AG20443 (cell line): ENCODE measurements around the gene HPX.
"Not testable (repeated sequence)": the region's sequence is repeated elsewhere in the genome, so short reads cannot be mapped to it uniquely, and the experiment has no call there.

Experiments
- DNase-seq: peaks from one replicate; pipeline ENCODE4 v3.0.0; 2012; ENCODE audit warnings: low spot score, mixed read lengths

The HPX gene

GRCh38 chr11:6415797-6416196, 25.0 kb downstream of the HPX start:
- DNase-seq: no peak

- DNase-seq: no peak
Observed at GRCh38 chr11:6414874-6415328, 25.9 kb downstream of the HPX start.

GRCh38 chr11:6413791-6414201, 27.0 kb downstream of the HPX start:
- peak; percentile 41 for DNase-seq

DNA sequence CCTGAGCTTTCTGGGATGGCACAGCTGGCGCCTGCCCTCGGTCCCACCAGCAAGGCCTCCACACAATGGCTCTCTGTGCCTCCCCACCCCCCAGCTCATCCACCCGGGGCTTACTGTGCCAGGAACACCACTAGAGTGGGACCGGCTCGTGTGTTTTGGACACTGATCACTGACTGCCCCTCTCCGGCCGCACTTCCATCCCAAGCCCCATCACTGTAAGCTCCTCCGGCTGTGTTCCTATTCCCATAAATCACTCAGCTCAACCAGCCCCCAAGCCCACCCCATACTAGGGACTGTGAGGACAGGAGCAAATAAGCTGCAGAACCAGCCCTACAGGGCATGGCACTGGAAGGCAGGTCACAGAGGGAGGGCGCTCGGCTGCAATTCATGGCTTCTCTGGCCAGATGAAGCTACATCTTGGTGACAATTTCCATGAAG, 29.2 kb downstream of the HPX start:
- no peak for DNase-seq

- no peak for DNase-seq
Observed at GRCh38 chr11:6410695-6411430, 29.9 kb downstream of the HPX start.

DNA sequence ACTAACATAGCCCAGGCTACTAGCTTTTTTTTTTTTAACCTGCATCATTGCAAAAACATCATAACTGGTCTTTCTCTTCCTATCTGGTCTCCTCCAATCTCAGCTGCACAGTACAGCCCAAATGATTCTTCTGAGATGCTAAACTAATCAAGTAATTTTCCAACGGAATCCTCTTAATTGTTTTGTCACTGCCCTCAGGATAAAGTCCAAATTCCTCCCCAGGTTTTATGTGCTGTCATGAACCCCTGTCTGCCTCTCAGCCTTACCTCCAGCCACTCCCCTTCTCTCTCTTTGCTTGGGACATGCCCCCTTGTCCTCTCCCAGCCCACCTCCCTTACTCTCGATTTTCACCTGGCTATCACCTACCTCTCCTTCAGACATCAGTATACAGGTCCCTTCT, 34.4 kb downstream of the HPX start:
- DNase-seq: no peak

GRCh38 chr11:6405846-6406245, 34.9 kb downstream of the HPX start:
- DNase-seq: no peak

- DNase-seq: no peak
Observed at GRCh38 chr11:6405052-6405667, 35.6 kb downstream of the HPX start.

- DNase-seq: peak; percentile 50
Observed at GRCh38 chr11:6404342-6405051, 36.3 kb downstream of the HPX start.

DNA sequence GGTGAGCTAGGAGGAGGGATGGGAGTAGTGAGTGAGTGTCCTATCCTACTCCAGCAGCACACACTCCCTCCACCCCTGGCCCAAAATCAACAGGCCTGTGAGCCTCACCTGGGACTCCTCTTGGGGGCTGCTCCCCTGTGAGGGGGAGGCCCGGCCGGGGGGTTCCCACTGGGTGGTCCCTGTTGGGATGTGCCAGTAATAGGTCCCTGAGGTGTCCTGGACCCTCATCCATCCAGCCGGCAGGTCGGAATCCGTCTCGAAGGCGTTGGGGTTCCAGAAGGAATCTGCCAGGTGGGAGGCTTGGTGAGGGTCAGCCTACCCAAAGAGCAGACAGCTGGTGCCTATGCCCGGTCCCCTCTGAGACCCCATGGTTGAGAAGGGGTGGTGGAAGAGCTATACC, 37.2 kb downstream of the HPX start:
- DNase-seq: no peak

GRCh38 chr11:6402561-6402981, 38.2 kb downstream of the HPX start:
- no peak for DNase-seq

DNA sequence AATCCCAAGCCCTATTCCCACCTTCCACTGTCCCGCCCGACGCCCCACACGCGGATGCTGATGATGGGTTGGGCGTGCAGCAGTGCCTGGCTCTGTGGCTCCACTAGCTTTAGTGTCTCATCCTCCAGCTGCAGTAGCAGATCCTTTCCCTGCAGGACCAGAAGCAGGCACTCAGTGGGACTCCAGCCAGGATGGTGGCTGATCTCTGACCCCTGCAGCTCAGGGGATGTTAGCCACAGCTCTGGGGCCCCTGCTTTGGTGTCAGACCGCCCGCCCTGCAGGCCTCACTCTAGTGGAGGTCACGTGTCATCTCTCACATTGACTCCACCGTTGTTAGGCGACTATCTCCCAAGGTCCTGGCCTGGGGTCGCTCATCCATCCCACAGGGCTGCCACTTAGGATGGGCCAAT, 38.7 kb downstream of the HPX start:
- DNase-seq: no peak

GRCh38 chr11:6401464-6401863, 39.3 kb downstream of the HPX start:
- no peak for DNase-seq

- DNase-seq: no peak
Observed at GRCh38 chr11:6400431-6401345, 40.1 kb downstream of the HPX start.

- DNase-seq: peak; percentile 72
Observed at GRCh38 chr11:6397636-6398035, 43.2 kb downstream of the HPX start.

DNA sequence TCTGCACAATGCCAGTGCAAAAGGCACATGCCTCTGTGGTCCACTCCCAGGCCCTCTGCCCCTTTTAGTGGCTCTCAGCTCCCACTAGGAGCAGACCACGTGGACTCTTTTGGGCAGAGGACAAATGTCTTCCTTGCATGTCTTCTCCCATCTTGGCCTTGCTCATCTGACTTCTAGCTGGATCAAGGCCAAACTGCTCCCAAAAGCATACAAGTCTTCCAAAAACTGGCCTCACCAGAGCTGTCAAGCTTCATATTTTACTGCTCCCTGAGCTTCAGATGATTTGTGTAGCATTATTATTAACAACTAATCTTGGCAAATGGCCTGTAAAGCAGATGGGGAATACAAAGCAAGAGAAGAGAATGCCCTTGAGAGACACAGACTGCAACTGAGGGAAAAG, 43.6 kb downstream of the HPX start:
- DNase-seq: peak; percentile 32

DNA sequence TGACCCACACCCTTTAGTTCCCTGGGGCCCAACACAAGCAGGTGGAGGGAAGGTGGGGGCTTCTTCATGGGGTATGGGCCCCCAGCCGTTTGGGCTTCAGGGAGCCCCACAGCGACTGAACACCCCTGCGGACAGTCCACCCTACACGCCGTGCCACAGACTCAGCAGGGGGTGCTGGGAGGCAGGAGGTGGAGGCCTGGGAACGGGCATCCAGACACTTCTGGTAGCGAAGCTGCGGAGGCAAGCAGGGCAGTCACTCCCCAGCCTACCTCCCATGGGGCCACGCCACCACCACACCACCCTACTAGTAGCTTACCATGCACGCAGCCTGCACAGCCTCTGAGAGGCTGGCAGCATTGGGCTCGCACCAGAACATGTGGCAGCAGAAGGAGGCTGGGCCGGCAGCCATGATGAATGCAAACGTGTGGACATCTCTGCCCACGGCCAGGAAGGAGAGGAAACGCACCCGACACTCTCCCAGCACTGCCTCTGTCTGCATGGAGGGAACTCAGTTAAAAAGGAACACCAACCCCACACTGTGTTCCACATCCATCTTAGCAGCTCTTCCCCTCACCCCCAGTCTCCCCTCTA, 45.2 kb downstream of the HPX start:
- DNase-seq: no peak

DNA sequence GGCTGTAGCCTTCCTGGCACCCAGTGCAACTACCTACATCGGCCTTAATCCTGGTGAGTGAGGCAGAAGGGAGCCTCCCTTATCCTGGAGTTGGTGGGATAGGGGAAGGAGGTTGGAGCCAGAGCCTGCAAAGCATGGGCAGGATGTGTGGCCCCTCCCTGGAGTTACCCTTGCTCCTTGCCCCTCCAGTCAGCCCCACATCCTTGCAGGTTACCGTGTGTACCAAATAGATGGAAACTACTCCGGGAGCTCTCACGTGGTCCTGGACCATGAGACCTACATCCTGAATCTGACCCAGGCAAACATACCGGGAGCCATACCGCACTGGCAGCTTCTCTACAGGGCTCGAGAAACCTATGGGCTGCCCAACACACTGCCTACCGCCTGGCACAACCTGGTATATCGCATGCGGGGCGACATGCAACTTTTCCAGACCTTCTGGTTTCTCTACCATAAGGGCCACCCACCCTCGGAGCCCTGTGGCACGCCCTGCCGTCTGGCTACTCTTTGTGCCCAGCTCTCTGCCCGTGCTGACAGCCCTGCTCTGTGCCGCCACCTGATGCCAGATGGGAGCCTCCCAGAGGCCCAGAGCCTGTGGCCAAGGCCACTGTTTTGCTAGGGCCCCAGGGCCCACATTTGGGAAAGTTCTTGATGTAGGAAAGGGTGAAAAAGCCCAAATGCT, 46.7 kb downstream of the HPX start:
- no peak for DNase-seq

DNA sequence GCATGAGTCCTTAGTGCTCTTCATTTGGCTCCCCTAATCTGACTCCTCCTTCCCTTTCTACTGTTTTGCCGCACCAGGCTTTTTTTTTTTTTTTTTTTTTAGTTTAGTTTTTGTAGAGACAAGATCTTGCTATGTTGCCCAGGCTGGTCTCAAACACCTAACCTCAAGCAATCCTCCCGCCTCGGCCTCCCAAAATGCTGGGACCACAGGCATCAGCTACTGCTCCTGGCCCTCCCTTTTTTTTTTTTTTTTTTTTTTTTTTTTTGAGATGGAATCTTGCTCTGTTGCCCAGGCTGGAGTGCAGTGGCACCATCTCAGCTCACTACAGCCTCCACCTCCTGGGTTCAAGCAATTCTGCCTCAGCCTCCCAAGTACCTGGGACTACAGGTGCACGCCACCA, 48.5 kb downstream of the HPX start:
- DNase-seq: not testable (repeated sequence)

- no peak for DNase-seq
Observed at GRCh38 chr11:6391537-6392134, 49.2 kb downstream of the HPX start.
